ENCODE data around the gene SLC29A3. TPM values are rescaled to one million over a fixed set of nuclear protein-coding genes. Genes with fewer than 3 reads are reported as not detected.

Gene SLC29A3
- total RNA-seq, 4 donors from 2014 or later = 0.87 to 3.1 (median 2.3) TPM

DNA sequence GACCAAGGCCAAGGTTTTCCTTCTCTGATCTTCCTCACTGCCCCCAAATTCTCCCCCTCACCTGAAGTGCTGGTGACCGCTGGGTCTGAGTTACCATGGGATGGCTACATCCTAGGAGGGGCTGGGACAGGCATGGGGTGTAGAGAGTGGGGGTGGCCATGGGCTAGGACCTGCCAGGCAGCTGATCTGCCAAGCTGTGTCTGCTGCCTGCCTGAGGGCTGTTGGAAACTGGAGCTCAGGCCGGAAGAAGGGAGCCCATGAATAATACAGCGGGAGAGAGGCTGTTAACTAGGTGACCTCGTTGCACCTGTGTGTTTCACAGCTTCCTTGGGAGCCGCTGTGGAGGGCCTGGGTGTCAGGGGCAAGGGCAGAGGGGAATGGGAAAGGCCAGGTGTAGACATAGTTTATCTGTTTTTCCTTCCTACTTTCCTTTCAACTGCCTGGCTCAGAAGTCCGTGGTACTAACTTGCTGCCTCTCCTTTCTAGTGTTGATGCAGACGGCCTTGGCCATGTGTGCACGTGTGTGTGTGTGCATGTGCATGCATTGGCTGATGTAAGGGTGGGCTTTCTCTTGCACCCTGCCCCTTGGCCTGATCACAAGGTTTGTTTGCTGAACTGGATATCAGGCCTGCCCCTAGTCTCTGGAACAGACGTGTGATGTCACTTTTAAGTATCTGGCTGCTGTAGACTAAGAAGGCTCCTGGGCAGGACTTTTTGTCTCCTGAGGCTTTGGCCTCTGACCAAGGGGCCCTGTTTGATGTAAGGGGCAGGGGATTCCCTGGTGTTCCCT, 89.6 kb downstream of the SLC29A3 start:
- Histone ChIP-seq H3K27ac (no peak overlapping the region), H3K36me3 (no peaks in the 10 kb centered on the region), H3K4me3 (no peak overlapping the region), H3K4me1 (no peaks in the 10 kb centered on the region), H3K9me3 (peaks cover 0 to 12% (median 6%) of the 10 kb centered on the region in 3 donors), H3K27me3 (no peaks in the 10 kb centered on the region)
- TF ChIP-seq POLR2A (IDR thresholded peaks at IDR 0.05) = no peak
- TF ChIP-seq, protein P1, sequence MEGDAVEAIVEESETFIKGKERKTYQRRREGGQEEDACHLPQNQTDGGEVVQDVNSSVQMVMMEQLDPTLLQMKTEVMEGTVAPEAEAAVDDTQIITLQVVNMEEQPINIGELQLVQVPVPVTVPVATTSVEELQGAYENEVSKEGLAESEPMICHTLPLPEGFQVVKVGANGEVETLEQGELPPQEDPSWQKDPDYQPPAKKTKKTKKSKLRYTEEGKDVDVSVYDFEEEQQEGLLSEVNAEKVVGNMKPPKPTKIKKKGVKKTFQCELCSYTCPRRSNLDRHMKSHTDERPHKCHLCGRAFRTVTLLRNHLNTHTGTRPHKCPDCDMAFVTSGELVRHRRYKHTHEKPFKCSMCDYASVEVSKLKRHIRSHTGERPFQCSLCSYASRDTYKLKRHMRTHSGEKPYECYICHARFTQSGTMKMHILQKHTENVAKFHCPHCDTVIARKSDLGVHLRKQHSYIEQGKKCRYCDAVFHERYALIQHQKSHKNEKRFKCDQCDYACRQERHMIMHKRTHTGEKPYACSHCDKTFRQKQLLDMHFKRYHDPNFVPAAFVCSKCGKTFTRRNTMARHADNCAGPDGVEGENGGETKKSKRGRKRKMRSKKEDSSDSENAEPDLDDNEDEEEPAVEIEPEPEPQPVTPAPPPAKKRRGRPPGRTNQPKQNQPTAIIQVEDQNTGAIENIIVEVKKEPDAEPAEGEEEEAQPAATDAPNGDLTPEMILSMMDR (IDR thresholded peaks at IDR 0.05) = no peak
- intact Hi-C loops (cut with DNase I) = no loop called here
- no peak for DNase-seq
- WGBS, 2 donors = 79 to 82% methylated on average over 8 of the region's 9 CpGs

DNA sequence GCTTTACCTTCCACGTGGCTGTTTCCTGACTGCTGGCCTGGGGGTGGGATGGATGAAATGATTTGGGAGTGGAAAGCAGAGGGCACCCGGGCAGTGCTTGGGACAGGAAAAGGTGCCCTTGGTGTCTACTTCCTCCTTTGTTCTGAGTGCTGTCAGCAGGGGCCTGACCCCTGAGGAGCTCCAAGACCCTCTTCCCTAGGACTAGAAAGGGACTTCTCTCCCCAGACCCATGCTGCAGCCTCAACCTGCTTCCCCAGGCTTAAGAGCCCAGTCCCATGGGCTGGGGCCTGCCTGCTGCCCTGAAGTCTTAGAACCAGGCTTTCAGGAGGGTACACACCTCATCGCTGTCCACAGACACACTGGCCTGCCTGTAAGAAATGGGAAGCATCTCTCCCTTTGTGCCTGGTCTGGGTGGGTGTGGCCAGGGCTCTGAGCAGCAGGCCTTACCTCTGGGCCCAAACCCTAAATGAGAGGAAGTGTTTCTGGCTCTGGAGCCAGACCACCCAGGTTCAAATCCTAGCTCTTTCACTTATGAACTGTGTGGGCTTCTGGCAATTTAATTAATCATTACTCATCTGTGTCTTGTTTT, 90.6 kb downstream of the SLC29A3 start:
- peaks cover 0 to 12% (median 6%) of the 10 kb centered on the region in 3 donors for H3K9me3 ChIP-seq
- H3K4me3 ChIP-seq = no peak overlapping the region
- H3K27me3 ChIP-seq = no peaks in the 10 kb centered on the region
- no peak for DNase-seq
- 44 to 49% methylated on average over 2 of the region's 3 CpGs for WGBS, 2 donors
- no peaks in the 10 kb centered on the region for H3K36me3 ChIP-seq
- H3K4me1 ChIP-seq = no peaks in the 10 kb centered on the region
- TF ChIP-seq, protein P1 (IDR thresholded peaks at IDR 0.05) = no peak
- no peak for TF ChIP-seq POLR2A (IDR thresholded peaks at IDR 0.05)
- intact Hi-C loops (cut with DNase I) = no loop called here
- no peak overlapping the region for H3K27ac ChIP-seq

Other genes with a start within 250 kb of the SLC29A3 start
- gene UNC5B, start 106.7 kb upstream of the SLC29A3 start, total RNA-seq = 10 to 100 TPM; 18.9 to 48.1 (median 28.4) TPM
- gene CDH23, start 77.7 kb downstream of the SLC29A3 start, total RNA-seq = 1 to 10 TPM in 2 of 4 donors, under 1 TPM in 2; 0.57 to 5.9 (median 1.0) TPM